Panc1 (cell line): Measurements from ENCODE around the gene CDRT4.

Experiments
- POLR2AphosphoS5 ChIP-seq: IDR thresholded peaks from 2 replicates; pipeline ENCODE4 v1.6.1; 2012; ENCODE audit warnings: mild to moderate bottlenecking, low read depth, low read length, moderate library complexity
- SIN3A ChIP-seq: IDR thresholded peaks from 2 replicates; pipeline ENCODE4 v1.6.1; 2012; ENCODE audit warnings: low read depth, mild to moderate bottlenecking, low read length, moderate library complexity, borderline replicate concordance; ENCODE audit not compliant: insufficient read depth
- TCF7L2 ChIP-seq: IDR thresholded peaks from 2 replicates; pipeline ENCODE4 v1.6.1; 2011; ENCODE audit warnings: mild to moderate bottlenecking, low read depth, low read length, inconsistent platforms
- TF ChIP-seq, protein P1 (sequence below): fragments of 450-650 bp; IDR thresholded peaks from 2 replicates; pipeline ENCODE4 v1.5.1; 2017; ENCODE audit warnings: mild to moderate bottlenecking
- TF ChIP-seq, protein P2 (sequence below), 2 experiments: IDR thresholded peaks; 2 replicates each; pipeline ENCODE4 v1.6.1; 2011 to 2012; ENCODE audit warnings: low read depth in 2 of 2, control low read depth in 1 of 2, low read length in 1 of 2, mild to moderate bottlenecking in 1 of 2, moderate library complexity in 1 of 2; ENCODE audit not compliant: insufficient read depth in 1 of 2

DNA sequence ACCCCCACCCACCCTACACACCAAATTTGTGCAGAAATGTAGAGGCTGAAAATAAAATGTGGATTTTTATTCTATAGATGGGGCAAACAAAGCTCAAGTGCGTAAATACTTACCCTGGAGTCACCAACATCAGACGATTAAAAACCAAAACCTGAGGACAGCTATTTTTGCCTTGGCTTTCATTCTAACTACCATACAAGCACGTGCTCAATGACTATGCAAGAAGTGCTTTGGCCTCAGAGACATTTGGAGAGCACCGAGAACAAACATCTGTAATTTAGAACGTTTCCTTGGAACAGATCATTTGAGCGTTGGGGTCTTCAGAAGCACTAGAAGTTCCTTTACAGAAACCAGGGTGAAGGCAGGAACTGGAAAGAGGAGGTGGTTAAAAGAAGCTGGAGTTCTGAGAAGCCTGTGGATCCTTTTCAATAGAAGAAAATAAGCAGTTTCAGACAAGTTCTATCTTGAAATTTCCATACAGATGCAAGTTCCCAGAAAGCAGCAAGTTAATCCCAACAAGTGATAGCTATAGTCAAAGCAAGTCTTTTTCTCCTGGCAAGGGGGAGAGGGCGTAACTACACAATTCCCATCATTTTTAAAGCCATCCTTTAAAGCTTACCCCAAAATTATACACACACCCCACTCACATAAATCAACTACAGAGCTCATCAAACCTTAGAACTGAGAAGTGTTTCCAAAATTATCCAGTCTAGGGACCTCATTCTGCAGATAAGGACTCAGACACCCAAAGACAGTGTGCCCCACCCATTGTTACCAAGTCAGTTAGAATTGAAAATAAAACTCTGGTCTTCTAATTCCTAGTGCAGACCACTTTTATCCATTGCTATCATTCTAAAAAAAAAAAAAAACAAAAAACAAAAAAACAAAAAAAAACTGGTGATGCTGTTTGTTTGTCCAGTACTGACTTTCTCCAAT lies 29.6 kb upstream of the CDRT4 start:
- TF ChIP-seq POLR2AphosphoS5 (no peak), SIN3A (no peak), TCF7L2 (no peak)
- TF ChIP-seq, protein P1, sequence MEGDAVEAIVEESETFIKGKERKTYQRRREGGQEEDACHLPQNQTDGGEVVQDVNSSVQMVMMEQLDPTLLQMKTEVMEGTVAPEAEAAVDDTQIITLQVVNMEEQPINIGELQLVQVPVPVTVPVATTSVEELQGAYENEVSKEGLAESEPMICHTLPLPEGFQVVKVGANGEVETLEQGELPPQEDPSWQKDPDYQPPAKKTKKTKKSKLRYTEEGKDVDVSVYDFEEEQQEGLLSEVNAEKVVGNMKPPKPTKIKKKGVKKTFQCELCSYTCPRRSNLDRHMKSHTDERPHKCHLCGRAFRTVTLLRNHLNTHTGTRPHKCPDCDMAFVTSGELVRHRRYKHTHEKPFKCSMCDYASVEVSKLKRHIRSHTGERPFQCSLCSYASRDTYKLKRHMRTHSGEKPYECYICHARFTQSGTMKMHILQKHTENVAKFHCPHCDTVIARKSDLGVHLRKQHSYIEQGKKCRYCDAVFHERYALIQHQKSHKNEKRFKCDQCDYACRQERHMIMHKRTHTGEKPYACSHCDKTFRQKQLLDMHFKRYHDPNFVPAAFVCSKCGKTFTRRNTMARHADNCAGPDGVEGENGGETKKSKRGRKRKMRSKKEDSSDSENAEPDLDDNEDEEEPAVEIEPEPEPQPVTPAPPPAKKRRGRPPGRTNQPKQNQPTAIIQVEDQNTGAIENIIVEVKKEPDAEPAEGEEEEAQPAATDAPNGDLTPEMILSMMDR = no peak
- TF ChIP-seq, protein P2, sequence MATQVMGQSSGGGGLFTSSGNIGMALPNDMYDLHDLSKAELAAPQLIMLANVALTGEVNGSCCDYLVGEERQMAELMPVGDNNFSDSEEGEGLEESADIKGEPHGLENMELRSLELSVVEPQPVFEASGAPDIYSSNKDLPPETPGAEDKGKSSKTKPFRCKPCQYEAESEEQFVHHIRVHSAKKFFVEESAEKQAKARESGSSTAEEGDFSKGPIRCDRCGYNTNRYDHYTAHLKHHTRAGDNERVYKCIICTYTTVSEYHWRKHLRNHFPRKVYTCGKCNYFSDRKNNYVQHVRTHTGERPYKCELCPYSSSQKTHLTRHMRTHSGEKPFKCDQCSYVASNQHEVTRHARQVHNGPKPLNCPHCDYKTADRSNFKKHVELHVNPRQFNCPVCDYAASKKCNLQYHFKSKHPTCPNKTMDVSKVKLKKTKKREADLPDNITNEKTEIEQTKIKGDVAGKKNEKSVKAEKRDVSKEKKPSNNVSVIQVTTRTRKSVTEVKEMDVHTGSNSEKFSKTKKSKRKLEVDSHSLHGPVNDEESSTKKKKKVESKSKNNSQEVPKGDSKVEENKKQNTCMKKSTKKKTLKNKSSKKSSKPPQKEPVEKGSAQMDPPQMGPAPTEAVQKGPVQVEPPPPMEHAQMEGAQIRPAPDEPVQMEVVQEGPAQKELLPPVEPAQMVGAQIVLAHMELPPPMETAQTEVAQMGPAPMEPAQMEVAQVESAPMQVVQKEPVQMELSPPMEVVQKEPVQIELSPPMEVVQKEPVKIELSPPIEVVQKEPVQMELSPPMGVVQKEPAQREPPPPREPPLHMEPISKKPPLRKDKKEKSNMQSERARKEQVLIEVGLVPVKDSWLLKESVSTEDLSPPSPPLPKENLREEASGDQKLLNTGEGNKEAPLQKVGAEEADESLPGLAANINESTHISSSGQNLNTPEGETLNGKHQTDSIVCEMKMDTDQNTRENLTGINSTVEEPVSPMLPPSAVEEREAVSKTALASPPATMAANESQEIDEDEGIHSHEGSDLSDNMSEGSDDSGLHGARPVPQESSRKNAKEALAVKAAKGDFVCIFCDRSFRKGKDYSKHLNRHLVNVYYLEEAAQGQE (IDR thresholded peaks at IDR 0.05; ENCODE audit: insufficient read depth in 1 of 2, low read depth in 2 of 2, low read length in 1 of 2) = no peak
